ENCODE results near the gene SCRT2. TPM values are rescaled to one million over a fixed set of nuclear protein-coding genes. Genes with fewer than 3 reads are reported as not detected.
A peak's percentile ranks its signal among the peaks of the same experiment; 100 is the strongest.
"Not testable (repeated sequence)": the region's sequence is repeated elsewhere in the genome, so short reads cannot be mapped to it uniquely, and the experiment has no call there.

SCRT2 gene
- total RNA-seq, 1 donor from 2014 or later, result 1.6 TPM

GRCh38 chr20:653590-654416 is 21.8 kb downstream of the SCRT2 start:
- DNase-seq (ENCODE audit: low spot score in 2 of 2) (peak in 1 of 2 donors; percentile 20), FAIRE-seq (no peak)

GRCh38 chr20:653110-653589 is 22.5 kb downstream of the SCRT2 start, which contains the start of gene SRXN1:
TSS of gene SRXN1 (minus strand) at chr20:653200. CDS start at chr20:653185, 15 bp downstream.
- FAIRE-seq, result no peak
- peak; percentile 91 to 96 for DNase-seq (ENCODE audit: low spot score in 2 of 2)

GRCh38 chr20:652615-653109 is 22.9 kb downstream of the SCRT2 start:
- no peak for FAIRE-seq

GRCh38 chr20:651713-652614 is 23.6 kb downstream of the SCRT2 start:
- FAIRE-seq (no peak), DNase-seq (ENCODE audit: low spot score in 2 of 2) (peak in 1 of 2 donors; percentile 25)

More at GRCh38 chr20:652615-653109, 22.9 kb downstream of the SCRT2 start:
- DNase-seq (ENCODE audit: low spot score in 2 of 2), result no peak

- FAIRE-seq, result no peak
- no peak for DNase-seq (ENCODE audit: low spot score in 2 of 2)
These were observed 24.6 kb downstream of the SCRT2 start for GRCh38 chr20:650954-651353.

- FAIRE-seq, result no peak
These were observed 25.3 kb downstream of the SCRT2 start for GRCh38 chr20:650281-650680.

GRCh38 chr20:647479-648019 is 28.1 kb downstream of the SCRT2 start:
- DNase-seq (ENCODE audit: low spot score in 2 of 2), result no peak
- FAIRE-seq, result no peak

More at GRCh38 chr20:650281-650680, 25.3 kb downstream of the SCRT2 start:
- no peak for DNase-seq (ENCODE audit: low spot score in 2 of 2)

- FAIRE-seq, result no peak
- no peak for DNase-seq (ENCODE audit: low spot score in 2 of 2)
These were observed 28.8 kb downstream of the SCRT2 start for GRCh38 chr20:646868-647233.

GRCh38 chr20:646107-646867 is 29.3 kb downstream of the SCRT2 start:
- FAIRE-seq (no peak), DNase-seq (ENCODE audit: low spot score in 2 of 2) (no peak)

- DNase-seq (ENCODE audit: low spot score in 2 of 2) (peak; percentile 76 to 82), FAIRE-seq (no peak)
These were observed 30.1 kb downstream of the SCRT2 start for GRCh38 chr20:645318-646106.

GRCh38 chr20:644692-645317 is 30.8 kb downstream of the SCRT2 start:
- FAIRE-seq (no peak), DNase-seq (ENCODE audit: low spot score in 2 of 2) (no peak)

- peak; percentile 80 to 83 for DNase-seq (ENCODE audit: low spot score in 2 of 2)
- no peak for FAIRE-seq
These were observed 33.0 kb downstream of the SCRT2 start for GRCh38 chr20:642398-643174.

- not testable (repeated sequence) for FAIRE-seq; DNase-seq (ENCODE audit: low spot score in 2 of 2)
These were observed 33.6 kb downstream of the SCRT2 start for GRCh38 chr20:642013-642397.

GRCh38 chr20:641516-641875 is 34.1 kb downstream of the SCRT2 start:
- no peak for FAIRE-seq
- peak in 1 of 2 donors; percentile 41 for DNase-seq (ENCODE audit: low spot score in 2 of 2)

- FAIRE-seq, result no peak
These were observed 34.7 kb downstream of the SCRT2 start for GRCh38 chr20:640674-641515.

GRCh38 chr20:638579-638978 is 37.0 kb downstream of the SCRT2 start:
- FAIRE-seq (no peak), DNase-seq (ENCODE audit: low spot score in 2 of 2) (no peak)

More at GRCh38 chr20:640674-641515, 34.7 kb downstream of the SCRT2 start:
- no peak for DNase-seq (ENCODE audit: low spot score in 2 of 2)

- DNase-seq (ENCODE audit: low spot score in 2 of 2), result no peak
- FAIRE-seq, result no peak
These were observed 38.0 kb downstream of the SCRT2 start for GRCh38 chr20:637559-637958.
